GM23338 (cell line): ENCODE results near the gene LONP1. TPM values are rescaled to one million over a fixed set of nuclear protein-coding genes. Genes with fewer than 3 reads are reported as not detected.
A peak's percentile ranks its signal among the peaks of the same experiment; 100 is the strongest.

Experiments used
- ATAC-seq: fragments of 200-7000 bp; cut with Tn5 transposase; 3 replicates; pipeline ENCODE4 v1.9.1; 2020
- DNase-seq: peaks from one replicate; pipeline ENCODE4 v3.0.0-alpha.2; 2015; ENCODE audit warnings: low spot score
- H2AFZ ChIP-seq: fragments of 200-600 bp; sonication (generic); 2 replicates; pipeline ENCODE4 v1.8.0; 2016; ENCODE audit warnings: antibody characterized with exemption, mild to moderate bottlenecking, moderate library complexity
- H3F3A ChIP-seq: fragments of 200-600 bp; sonication (generic); replicated peaks from 2 replicates; pipeline ENCODE4 v1.8.0; 2017; ENCODE audit warnings: antibody characterized with exemption, mixed run types, low read depth
- H3K27ac ChIP-seq: fragments of 200-600 bp; sonication (generic); 2 replicates; pipeline ENCODE4 v1.6.1; 2016; ENCODE audit warnings: low read depth
- H3K27me3 ChIP-seq: fragments of 200-600 bp; sonication (generic); 2 replicates; pipeline ENCODE4 v1.8.0; 2016; ENCODE audit warnings: mild to moderate bottlenecking, mixed run types, moderate library complexity; ENCODE audit not compliant: insufficient read depth
- H3K36me3 ChIP-seq: fragments of 200-600 bp; sonication (generic); 2 replicates; pipeline ENCODE4 v1.8.0; 2016; ENCODE audit warnings: mild to moderate bottlenecking; ENCODE audit not compliant: insufficient read depth
- H3K4me1 ChIP-seq: fragments of 200-600 bp; sonication (generic); 2 replicates; pipeline ENCODE4 v1.8.0; 2016; ENCODE audit warnings: mild to moderate bottlenecking, moderate library complexity; ENCODE audit not compliant: insufficient read depth
- H3K4me2 ChIP-seq: fragments of 200-600 bp; sonication (generic); 2 replicates; pipeline ENCODE4 v1.7.1; 2017; ENCODE audit warnings: mixed run types
- H3K4me3 ChIP-seq: fragments of 200-600 bp; sonication (generic); 2 replicates; pipeline ENCODE4 v1.6.1; 2016; ENCODE audit warnings: mixed run types
- H3K79me2 ChIP-seq: fragments of 200-600 bp; sonication (generic); replicated peaks from 2 replicates; pipeline ENCODE4 v1.8.0; 2017; ENCODE audit warnings: mild to moderate bottlenecking; ENCODE audit not compliant: insufficient read depth
- H3K9me2 ChIP-seq: fragments of 200-600 bp; sonication (generic); 2 replicates; pipeline ENCODE4 v1.8.0; 2017; ENCODE audit not compliant: insufficient read depth
- H4K20me1 ChIP-seq: fragments of 200-600 bp; sonication (generic); replicated peaks from 2 replicates; pipeline ENCODE4 v1.8.0; 2017; ENCODE audit warnings: mild to moderate bottlenecking; ENCODE audit not compliant: insufficient read depth
- H3K27ac Mint-ChIP-seq: 2 replicates; pipeline ENCODE4 v1.8.0; 2020; ENCODE audit warnings: inconsistent platforms, mild to moderate bottlenecking, moderate library complexity, mixed read lengths
- H3K27me3 Mint-ChIP-seq: 3 replicates; pipeline ENCODE4 v1.8.0; 2022; ENCODE audit warnings: low read depth, mild to moderate bottlenecking, moderate library complexity, mixed read lengths, inconsistent platforms; ENCODE audit not compliant: insufficient read depth, poor library complexity
- H3K36me3 Mint-ChIP-seq: 3 replicates; pipeline ENCODE4 v1.8.0; 2021; ENCODE audit warnings: low read depth, mild to moderate bottlenecking, inconsistent platforms, moderate library complexity, mixed read lengths
- H3K4me1 Mint-ChIP-seq: 3 replicates; pipeline ENCODE4 v1.8.0; 2020; ENCODE audit warnings: mild to moderate bottlenecking, inconsistent platforms, mixed read lengths
- H3K4me3 Mint-ChIP-seq: 3 replicates; pipeline ENCODE4 v1.8.0; 2021; ENCODE audit warnings: moderate library complexity, mild to moderate bottlenecking, inconsistent platforms, mixed read lengths
- H3K9me3 Mint-ChIP-seq: 3 replicates; pipeline ENCODE4 v1.8.0; 2020; ENCODE audit warnings: moderate library complexity, mild to moderate bottlenecking, inconsistent platforms, mixed read lengths
- CREB1 ChIP-seq: fragments of 250-450 bp; sonication (Bioruptor Pico); IDR thresholded peaks from 2 replicates; pipeline ENCODE4 v1.5.0; 2020; ENCODE audit warnings: low read depth, mild to moderate bottlenecking, moderate library complexity
- ETS1 ChIP-seq: IDR thresholded peaks from 2 replicates; pipeline ENCODE4 v1.6.1; 2016; ENCODE audit warnings: antibody characterized with exemption
- EZH2phosphoT487 ChIP-seq: fragments of 200-600 bp; sonication (generic); IDR thresholded peaks from one replicate; pipeline ENCODE4 v1.8.1; 2018; ENCODE audit warnings: antibody characterized with exemption; ENCODE audit not compliant: unreplicated experiment
- JUNB ChIP-seq: IDR thresholded peaks from one replicate; pipeline ENCODE4 v1.6.1; 2016; ENCODE audit warnings: antibody characterized with exemption; ENCODE audit not compliant: unreplicated experiment
- NANOG ChIP-seq: IDR thresholded peaks from 2 replicates; pipeline ENCODE4 v1.6.1; 2016; ENCODE audit warnings: antibody characterized with exemption, borderline replicate concordance
- POLR2AphosphoS5 ChIP-seq: IDR thresholded peaks from 2 replicates; pipeline ENCODE4 v1.6.1; 2016; ENCODE audit warnings: antibody characterized with exemption, low read depth
- ZNF331 ChIP-seq: fragments of 250-450 bp; sonication (Bioruptor Pico); IDR thresholded peaks from 2 replicates; pipeline ENCODE4 v1.5.0; 2020; ENCODE audit warnings: low read depth, mild to moderate bottlenecking, moderate library complexity
- ZNF462 ChIP-seq: fragments of 250-450 bp; sonication (Bioruptor Pico); IDR thresholded peaks from 2 replicates; pipeline ENCODE4 v1.5.0; 2020; ENCODE audit warnings: mild to moderate bottlenecking, moderate library complexity
- polyA plus RNA-seq: library from polyadenylated mRNA; unstranded; fragments of >200 nt; fragmentation: Nextera tagmentation; extraction: Ambion mirVana; gene quantifications from 2 replicates; pipeline ENCODE4 v1.2.1, GENCODE V29; 2016
- total RNA-seq: library from RNA; depleted of rRNA; stranded (reverse); fragments of >200 nt; shearing (Covaris generic); gene quantifications from 2 replicates; pipeline ENCODE4 v1.2.3, GENCODE V29; 2014

Gene LONP1
- total and polyA plus RNA-seq, 2 experiments from 2014 or later, result 68.6 to 137 TPM

- TF ChIP-seq ZNF462 (CRISPR knock-in tag), result no peak
- peak; percentile 79 for TF ChIP-seq POLR2AphosphoS5
- TF ChIP-seq CREB1 (CRISPR knock-in tag), result peak; percentile 73
- TF ChIP-seq JUNB, result no peak
- TF ChIP-seq EZH2phosphoT487, result no peak
- no peak for TF ChIP-seq NANOG
- TF ChIP-seq ZNF331 (CRISPR knock-in tag), result no peak
Measured at GRCh38 chr19:5680437-5681368, 39.2 kb downstream of the LONP1 start, which contains the start of the genes HSD11B1L and MICOS13 (continued).

DNA sequence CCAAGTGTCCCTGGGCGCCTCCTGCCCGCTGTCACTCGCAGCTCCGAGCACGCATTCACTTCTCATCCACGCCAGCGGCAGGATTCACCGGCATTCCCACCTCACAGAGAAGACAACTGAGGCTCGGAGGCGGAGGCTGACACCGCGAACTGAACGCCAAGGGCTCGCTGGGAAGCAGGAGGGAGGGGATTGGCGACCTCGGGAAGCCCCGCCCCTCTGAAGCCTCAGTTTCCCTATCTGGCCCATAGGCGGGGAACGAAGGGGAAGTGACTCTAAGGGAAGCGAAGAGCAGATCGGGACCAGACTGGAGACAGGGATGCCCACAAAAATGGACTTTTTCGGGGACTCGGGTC lies 39.9 kb downstream of the LONP1 start:
- Histone ChIP-seq H3K27me3 (no peaks in the 10 kb centered on the region), H3K4me1 (no peaks in the 10 kb centered on the region; the same call in 1 of the 2 replicates), H4K20me1 (no peaks in the 10 kb centered on the region; the same call in 1 of the 2 replicates), H3K9me2 (peaks cover 7% of the 10 kb centered on the region), H3F3A (0 out of 2 replicates have a peak, but pooled peaks cover 4% of the 10 kb centered on the region), H3K36me3 (no peaks in the 10 kb centered on the region), H3K4me3 (peak overlapping the region; percentile 89), H3K27ac (no peak overlapping the region), H3K79me2 (no peaks in the 10 kb centered on the region), H2AFZ (peak overlapping the region; percentile 99), H3K4me2 (peak overlapping the region; percentile 95)
- peak; percentile 61 for DNase-seq
- peak; percentile 30 for ATAC-seq
- no peaks in the 10 kb centered on the region; the same call in 1 of the 3 replicates for H3K36me3 Mint-ChIP-seq
- no peak for TF ChIP-seq ETS1
- TF ChIP-seq POLR2AphosphoS5, result peak; percentile 37; the same call in 1 of the 2 replicates
- H3K4me1 Mint-ChIP-seq, result peaks cover 13% of the 10 kb centered on the region
- peaks cover 30% of the 10 kb centered on the region for H3K27me3 Mint-ChIP-seq
- peak overlapping the region; percentile 92 for H3K27ac Mint-ChIP-seq
- peak overlapping the region; percentile 98 for H3K4me3 Mint-ChIP-seq
- no peaks in the 10 kb centered on the region for H3K9me3 Mint-ChIP-seq
